GM10847 (cell line): ENCODE data around the gene ZGPAT.

ENCODE experiments used
- POLR2A ChIP-seq: IDR thresholded peaks from 2 replicates; pipeline ENCODE4 v1.6.1; 2011; ENCODE audit not compliant: insufficient read length; ENCODE audit errors: extremely low read depth

The ZGPAT gene

GRCh38 chr20:63695424-63696305 lies 12.2 kb upstream of the ZGPAT start:
- no peak for TF ChIP-seq POLR2A

- no peak for TF ChIP-seq POLR2A
Observed at GRCh38 chr20:63696306-63696627, 11.6 kb upstream of the ZGPAT start.

- TF ChIP-seq POLR2A: no peak
Observed at GRCh38 chr20:63696628-63697356, 11.0 kb upstream of the ZGPAT start, which contains the start of gene TNFRSF6B. Gene TNFRSF6B (plus strand): TSS chr20:63696652. CDS start chr20:63696768, 116 bp downstream.

GRCh38 chr20:63697357-63697867 lies 10.4 kb upstream of the ZGPAT start:
- no peak for TF ChIP-seq POLR2A

- no peak for TF ChIP-seq POLR2A
Observed at GRCh38 chr20:63697868-63698545, 9.8 kb upstream of the ZGPAT start.

GRCh38 chr20:63698739-63699465 lies 8.9 kb upstream of the ZGPAT start:
- TF ChIP-seq POLR2A: no peak

GRCh38 chr20:63699466-63700198 lies 8.2 kb upstream of the ZGPAT start:
- no peak for TF ChIP-seq POLR2A

GRCh38 chr20:63700199-63701050 lies 7.4 kb upstream of the ZGPAT start:
- TF ChIP-seq POLR2A: no peak

- no peak for TF ChIP-seq POLR2A
Observed at GRCh38 chr20:63701051-63701328, 6.8 kb upstream of the ZGPAT start.

- no peak for TF ChIP-seq POLR2A
Observed at GRCh38 chr20:63701329-63702035, 6.4 kb upstream of the ZGPAT start.

- no peak for TF ChIP-seq POLR2A
Observed at GRCh38 chr20:63702036-63702665, 5.7 kb upstream of the ZGPAT start.

- TF ChIP-seq POLR2A: no peak
Observed at GRCh38 chr20:63702751-63703470, 4.9 kb upstream of the ZGPAT start.
